Measurements from ENCODE around the gene ADAMTS6.
"Not testable (repeated sequence)": the region's sequence is repeated elsewhere in the genome, so short reads cannot be mapped to it uniquely, and the experiment has no call there.

ADAMTS6 gene

DNA sequence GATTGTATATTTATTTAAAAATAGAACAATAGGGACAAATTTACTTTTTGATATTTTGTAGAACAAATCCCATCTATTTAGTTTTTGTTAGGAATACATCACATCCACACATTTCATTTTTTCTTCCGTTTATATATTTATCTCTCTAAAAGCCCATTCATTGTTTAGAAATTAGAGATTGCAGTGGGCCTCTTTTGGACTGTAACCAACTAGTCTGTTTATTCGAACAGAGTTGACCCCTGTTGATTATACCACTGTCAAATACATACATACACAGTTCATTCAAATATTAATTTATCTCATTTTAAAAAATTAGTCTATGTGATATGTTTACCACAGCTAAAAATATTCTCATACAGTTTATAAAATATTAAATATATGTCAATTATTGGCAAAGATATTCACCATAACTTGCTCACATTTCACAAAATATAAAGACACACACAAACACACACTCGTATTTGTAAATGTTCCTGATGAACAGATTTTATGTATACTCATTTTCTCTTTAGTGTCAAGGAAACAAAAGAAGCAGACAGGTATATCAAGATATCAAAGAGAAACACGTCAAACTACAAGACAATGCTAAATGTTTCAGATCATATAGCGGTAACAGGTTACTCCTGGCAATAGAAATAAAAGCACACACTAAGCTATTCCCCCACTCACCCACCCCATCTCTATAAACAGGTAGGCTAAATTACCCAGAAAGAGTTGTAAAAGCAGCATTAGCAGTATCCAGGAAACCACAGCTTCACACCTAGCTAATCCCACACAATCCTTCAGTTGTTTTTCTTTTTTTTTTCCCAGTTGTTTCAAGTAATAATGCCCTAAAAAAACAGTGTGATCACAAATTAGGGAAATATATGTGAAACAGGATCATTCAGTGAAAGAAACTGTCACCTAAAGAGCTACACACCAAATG lies 283.9 kb downstream of the ADAMTS6 start:
- no peak for DNase-seq (ENCODE audit: low read depth in 2 of 2)

DNA sequence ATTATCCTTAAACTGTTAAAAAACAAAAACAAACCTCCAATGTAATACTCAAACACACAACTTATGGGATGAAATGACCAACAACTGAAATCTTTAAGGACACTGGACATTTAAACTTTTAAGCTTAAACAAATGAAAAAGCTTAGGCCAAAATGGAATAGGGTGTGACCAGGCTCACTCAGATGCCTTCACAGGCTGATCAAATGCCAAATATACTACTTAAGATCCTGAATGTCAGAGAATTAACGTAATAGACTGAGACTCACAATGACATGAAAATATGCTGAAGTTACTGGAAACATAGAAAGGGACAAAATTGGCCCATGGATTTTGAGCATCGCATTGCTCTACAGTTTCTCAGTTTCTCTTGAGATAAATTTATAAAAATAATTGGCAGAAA lies 286.8 kb downstream of the ADAMTS6 start:
- DNase-seq (ENCODE audit: low read depth in 2 of 2), result no peak

DNA sequence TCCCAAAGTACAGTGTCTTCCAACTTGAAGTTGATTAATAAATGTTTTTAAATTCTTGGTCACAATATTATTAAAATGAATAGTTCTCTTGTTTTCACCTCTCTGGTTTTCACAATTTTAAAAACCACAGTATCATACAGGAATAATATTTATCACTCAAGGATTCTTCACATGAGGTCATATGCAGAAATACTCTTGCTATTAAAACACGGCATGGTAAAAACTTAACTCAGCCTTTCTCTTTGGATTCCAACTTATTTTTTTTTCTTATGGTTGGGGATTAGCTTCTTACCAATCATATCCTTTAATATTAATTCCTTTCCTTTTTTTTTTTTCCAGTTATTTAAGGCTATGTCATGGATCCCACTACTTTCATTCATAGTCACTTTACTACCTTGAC lies 289.4 kb downstream of the ADAMTS6 start:
- no peak for DNase-seq (ENCODE audit: low read depth in 2 of 2)

DNA sequence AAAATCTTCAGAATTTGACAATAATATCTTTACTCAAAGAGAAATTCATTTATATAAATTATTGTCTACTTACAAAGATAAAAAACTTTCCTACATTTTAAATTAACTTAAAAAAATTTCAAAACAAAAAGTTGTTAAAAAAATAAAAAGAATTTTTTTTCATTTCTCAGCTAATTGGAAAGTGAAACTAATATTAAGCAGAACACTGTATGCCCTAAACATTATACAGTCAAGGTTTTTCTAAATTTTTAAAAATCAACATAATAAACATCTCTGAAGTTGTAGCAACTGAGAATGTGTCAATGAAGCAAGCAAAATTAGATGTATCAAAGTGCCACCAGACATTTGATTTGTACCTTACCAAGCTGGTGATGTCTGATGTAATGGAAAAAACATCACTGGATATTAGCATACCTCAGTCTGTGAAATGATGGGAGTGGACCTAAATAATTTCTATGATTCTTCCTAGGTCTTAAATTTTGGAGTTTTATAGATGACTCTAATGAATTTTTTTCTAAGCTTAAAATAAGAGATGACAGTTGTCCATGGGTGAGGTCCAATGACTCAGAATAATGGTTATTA lies 290.1 kb downstream of the ADAMTS6 start:
- no peak for DNase-seq (ENCODE audit: low read depth in 2 of 2)

DNA sequence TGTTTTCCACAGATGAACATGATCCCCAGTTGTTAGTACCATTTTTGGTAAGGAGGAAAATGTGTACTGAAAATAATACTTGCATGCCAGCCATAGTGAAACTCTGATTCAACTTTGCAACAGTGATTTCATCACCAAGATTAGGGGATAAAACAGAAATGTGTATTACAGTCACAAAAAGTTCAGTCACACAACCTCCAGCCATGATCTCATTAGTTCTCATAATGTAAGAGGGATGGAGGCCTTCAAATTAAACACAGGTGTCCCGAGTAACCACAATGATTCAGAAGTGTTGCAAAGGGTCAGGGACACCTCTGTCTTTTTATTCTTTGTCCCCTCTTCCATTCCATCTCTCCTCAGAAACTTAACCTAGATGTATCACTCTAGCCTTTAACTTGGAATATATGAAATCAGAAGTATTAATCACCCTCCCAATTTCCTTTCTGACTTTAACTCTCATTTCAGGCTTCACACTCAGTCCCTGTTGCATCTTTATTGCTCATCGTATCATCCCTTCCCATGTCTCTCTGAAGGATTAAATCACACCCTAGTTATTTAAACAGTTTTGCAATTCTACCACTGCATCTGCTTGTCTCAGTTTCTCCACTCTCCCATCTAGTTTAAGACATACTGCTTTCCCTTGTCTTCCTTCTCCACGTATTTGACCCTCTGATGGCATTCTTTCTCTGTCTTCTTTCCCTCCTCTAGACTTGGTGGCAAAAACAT lies 291.2 kb downstream of the ADAMTS6 start:
- no peak for DNase-seq (ENCODE audit: low read depth in 2 of 2)

DNA sequence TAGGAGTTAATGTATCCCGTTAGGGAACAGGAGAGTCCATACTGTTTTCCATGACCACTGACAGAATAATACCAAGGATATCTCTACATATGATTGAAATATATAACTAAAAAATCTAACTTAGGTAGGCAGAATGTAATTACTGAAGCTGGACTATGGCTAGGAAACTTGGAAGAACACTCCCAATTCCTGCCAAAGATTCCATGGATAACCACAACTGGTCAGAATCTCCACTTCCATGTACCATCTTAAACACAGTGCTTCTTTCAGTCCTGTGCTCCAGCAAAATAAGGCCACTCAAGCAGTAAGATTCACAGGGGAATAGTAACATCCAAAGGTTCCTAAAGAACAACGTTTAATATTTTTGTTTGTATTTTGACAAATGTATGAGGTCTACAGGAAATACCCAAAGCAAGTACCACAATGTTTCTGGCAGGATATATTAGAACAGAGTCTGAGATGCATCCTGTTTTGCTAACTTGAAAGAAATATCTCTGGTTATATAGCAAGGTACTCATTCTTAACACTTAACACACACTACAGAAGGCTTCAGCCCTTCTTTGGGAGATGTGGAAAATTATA lies 295.0 kb downstream of the ADAMTS6 start:
- DNase-seq (ENCODE audit: low read depth in 2 of 2), result no peak

DNA sequence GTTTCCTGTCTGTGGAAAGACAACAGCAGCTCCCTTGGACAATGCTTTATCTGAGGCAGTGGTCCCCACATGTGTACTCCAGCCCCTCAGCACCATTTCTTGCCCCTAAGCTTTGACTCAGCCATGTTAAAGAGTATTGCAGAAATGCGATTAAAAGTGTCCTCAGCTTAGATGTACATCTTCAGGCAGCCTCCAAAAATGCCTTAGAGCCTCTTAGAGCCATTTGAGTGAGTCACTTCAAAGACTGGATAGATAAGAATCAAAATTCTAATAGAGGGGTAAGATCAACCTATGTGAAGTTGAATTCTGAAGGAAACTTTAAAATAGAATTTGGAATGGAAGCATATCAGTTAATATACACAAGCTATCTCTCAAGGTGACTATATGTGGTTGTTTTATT lies 296.3 kb downstream of the ADAMTS6 start:
- no peak for DNase-seq (ENCODE audit: low read depth in 2 of 2)

DNA sequence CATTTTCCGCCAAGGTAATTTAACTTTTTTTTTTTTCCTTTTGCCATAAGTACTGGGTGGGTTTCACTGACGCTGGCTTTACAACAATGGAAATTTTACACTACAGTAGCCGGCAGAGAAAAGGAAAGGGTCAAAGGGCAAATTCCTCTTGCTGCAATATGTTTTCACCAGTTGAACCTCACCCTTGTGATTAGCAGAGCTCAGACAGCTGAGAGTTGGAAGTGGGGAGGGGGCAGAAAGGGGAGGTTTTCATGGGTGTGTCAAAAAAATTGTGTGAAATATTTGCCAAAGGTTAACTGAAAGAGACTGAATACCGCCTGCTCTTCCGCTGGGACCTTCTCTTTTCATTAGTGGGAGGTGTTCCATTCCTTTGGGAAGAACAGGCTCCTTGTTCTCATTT lies 296.9 kb downstream of the ADAMTS6 start:
- no peak for DNase-seq (ENCODE audit: low read depth in 2 of 2)

DNA sequence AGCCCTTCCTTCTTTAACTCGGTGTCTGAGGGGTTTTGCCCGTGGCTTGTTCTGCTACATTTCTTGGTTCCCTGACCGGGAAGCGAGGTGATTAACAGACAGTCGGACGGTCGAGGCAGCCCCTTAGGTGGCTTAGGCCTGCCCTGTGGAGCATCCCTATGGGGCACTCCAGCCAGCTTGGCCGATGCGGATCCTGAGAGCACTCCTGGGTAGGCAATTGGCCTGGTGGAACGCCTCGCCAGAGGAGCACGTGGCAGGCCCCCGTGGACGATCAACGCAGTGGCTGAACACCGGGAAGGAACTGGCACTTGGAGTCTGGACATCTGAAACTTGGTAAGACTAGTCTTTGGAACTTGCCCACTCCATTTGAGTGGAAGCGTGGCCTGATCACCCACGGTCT lies 307.5 kb downstream of the ADAMTS6 start:
- DNase-seq (ENCODE audit: low read depth in 2 of 2), result not testable (repeated sequence)

DNA sequence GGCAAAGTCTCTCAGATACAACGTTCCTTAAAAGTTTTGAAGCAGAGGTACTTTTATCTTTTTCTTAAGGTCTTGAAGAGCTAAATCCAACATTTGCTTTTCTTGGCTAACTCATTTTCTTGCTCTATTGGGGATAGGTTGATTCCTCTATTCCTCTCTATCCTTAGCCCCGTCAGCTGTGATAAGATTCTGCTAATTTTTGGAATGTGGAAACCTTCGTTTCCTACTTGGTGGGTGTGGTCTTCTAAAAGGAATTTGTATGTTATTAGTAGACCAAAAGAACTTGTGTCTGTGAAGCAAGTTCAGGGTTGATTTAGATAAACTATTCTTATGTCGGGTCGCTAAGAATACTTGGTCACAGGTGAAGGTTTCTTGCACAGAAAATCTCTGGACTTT lies 308.6 kb downstream of the ADAMTS6 start:
- no peak for DNase-seq (ENCODE audit: low read depth in 2 of 2)

DNA sequence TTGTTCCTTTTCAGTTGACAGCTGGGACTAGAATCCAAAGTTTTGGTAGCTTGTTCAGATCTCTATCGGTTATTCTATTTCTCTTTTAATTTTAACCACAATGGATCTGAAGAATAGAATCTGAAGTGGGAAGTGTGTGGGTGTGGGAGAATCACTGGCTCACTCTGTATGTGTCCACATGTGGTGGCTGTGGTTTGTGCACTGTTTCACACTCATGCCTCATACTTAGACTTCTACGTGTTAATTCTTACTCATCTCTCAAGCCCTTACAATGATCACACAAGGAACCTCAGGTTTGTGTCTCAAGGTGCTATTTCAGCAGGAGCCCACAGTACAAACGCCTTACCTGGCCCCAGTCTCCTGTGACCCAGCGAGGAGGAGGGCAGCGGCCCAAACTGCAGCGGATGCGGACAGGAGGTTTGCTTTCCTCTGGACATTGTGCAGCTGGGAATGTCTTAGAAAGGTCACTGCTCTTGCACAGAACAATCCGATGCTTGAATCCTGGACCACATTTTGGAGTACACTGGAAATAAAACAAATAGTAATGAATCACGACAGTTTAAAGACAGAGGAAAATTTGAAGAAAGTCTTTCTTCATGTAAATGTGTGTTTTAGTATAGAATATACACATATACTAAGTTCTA lies 309.1 kb downstream of the ADAMTS6 start:
- peak; percentile 1 to 17 for DNase-seq (ENCODE audit: low read depth in 2 of 2)

DNA sequence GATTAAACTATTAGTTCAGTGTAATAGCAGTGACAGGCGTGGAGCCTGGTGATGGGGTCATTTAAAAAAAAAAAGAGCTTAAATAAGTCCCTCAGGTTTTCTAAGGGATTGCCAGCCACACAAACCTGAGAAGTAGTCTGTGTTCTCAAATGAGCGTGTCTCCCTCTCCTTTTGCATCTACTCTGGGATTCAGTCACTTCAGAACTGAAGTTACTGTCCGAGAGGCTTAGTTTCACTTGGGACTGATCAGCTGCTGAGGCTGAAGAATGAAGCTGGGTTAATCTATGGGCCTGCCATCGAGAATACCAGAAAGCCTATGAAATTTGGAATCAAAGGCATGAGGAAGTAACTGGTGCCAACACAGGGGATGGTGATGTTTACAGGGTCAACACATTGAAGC lies 310.1 kb downstream of the ADAMTS6 start:
- no peak for DNase-seq (ENCODE audit: low read depth in 2 of 2)

DNA sequence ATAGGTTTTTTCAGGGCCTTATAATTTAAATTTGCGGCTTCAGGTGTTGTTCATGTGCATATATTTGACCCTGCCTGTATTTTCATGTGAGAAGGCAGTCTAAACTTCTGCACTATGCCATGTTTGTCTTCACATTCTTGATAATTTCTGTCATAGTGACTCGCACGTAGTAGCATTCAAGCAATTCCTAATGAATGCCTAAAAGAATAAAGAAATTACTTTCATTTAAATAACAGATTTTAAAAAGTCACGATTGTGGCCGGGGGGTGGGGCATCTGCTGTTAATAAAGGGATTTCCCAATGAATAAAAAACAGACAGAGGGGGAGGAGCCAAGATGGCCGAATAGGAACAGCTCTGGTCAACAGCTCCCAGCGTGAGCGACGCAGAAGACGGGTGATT lies 318.0 kb downstream of the ADAMTS6 start:
- no peak for DNase-seq (ENCODE audit: low read depth in 2 of 2)

DNA sequence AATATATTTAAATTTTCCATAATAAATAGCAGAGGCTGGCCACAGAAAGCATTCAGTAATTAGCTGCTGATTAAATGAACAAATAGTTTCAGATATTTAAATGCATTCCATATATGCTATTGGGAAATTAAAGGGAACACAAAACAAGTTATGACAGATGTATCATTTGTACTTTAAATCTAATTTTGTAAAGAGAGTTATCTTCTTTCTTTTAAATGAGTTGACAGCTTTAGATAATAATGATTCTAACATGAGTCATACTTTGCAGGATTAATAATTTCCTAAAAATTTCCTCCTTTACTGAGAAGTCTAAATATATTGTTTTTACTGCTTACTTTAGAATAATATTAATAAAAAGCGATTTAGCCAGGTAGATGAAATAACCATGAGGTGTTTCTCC lies 320.1 kb downstream of the ADAMTS6 start:
- no peak for DNase-seq (ENCODE audit: low read depth in 2 of 2)

DNA sequence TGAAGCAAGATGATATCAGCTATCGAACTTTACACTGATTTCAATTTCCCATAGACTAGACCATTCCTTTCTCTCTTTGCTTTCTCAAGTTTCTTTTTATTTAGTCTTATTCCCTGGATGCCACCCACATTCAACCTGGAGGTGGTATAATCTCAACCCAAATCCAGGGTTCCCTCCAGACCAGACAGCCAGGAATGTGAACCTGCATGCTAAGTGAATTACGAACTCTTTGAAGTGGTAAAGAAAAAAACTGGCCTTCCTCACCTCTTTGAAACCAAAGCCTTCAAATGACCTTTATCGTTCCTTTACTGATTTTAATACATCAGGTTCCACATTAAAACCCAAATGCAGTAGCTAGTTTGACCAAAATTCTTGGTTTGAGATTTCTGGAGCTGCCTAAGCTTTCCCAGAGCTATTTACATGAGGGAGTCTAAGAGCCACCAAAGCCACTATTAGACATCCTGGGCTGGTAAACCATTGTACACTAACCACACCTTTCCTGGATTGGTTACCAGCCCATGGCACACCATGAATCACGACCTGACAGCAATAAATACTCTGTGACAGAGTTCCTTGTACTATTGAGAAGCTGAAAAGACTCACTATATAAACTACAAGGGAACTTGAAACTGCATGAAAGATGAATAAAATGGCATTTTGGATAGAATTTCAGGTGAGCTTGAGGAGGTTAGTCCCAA lies 323.7 kb downstream of the ADAMTS6 start:
- DNase-seq (ENCODE audit: low read depth in 2 of 2), result no peak

DNA sequence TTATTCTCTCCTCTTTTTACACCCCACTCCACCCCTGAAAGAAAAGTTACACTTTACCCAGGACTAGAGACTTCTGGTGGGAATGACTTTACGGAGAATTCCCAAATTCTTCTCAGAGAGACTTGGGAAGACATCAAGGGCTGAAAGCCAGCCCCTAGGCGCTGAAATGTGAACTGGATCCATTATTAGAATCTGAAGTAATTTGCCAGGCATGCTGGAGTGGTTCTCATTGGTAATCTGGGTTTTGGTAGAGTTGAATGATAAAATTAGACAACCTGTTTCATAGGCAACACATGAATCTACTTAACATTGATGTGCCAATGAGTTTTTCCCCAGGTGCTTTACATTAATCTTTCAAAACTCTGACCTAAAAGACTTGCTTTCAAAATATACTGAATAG lies 324.8 kb downstream of the ADAMTS6 start:
- no peak for DNase-seq (ENCODE audit: low read depth in 2 of 2)

DNA sequence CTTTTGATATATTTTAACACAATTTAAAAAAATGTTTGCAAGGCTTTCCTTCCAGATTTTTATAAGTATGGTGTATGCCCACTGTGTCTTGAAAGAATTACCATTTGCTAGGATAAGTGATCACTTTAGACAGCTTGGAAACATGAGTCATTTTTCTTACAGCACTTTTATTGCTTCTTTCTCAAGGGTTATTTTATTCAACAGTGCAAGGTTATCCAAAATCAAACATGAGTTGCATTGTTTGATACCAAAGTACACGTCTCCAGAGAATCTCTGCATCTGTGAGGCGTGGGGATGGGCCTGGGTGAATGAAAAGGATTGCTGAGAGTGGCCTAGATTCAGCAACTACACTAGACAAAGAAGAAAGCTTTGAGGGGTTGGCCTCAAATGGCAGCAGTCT lies 329.6 kb downstream of the ADAMTS6 start:
- no peak for DNase-seq (ENCODE audit: low read depth in 2 of 2)

DNA sequence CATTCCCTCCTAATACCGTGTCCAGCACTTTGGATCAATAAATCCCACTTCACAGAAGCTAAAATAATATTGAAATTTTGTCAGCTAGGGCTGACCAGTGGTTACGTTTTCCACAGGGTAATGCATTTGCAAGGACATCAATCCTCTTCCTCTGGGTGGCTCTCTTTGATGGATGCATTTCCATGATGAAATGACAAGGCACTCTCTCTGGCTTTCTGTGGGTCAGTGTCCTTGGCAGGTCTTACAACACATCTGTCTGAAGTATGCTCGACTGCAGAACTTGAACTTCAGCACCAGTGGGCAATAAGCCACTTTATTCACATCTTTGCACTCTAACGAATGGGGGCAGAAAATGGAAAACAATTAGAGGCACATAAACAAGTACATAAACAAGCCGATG lies 330.1 kb downstream of the ADAMTS6 start:
- no peak for DNase-seq (ENCODE audit: low read depth in 2 of 2)

DNA sequence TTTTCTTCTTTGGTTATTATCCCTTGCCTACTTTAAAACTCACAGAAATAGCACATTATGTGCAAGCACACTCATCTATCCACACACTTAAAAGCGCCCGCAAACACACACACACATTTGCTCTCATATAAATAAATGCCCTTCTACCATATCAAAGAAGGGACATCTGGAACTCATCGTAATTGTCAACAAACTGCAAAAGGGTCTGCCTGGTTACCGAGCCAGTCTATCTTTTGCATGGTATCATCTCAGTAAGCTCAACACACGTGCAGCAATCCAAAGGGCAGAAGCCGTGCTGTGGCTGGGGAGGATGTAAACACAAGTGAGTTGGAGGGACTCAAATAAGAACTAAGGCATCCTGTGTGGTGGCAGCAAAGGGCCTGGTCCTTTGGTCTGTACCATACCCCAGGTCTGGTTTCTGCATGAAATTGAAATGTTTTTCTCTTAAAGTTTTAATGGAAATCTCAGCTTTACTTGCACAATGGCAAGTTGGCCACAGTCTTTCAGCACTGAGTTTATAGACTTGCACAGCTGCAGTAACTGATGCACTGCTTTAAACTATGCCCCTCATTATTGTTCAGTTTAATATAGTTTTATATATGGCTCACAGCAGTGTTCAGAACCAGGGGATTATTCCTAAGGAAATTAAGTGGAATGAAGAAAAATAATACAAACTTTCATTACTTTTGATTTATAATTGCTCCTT lies 331.0 kb downstream of the ADAMTS6 start:
- no peak for DNase-seq (ENCODE audit: low read depth in 2 of 2)

DNA sequence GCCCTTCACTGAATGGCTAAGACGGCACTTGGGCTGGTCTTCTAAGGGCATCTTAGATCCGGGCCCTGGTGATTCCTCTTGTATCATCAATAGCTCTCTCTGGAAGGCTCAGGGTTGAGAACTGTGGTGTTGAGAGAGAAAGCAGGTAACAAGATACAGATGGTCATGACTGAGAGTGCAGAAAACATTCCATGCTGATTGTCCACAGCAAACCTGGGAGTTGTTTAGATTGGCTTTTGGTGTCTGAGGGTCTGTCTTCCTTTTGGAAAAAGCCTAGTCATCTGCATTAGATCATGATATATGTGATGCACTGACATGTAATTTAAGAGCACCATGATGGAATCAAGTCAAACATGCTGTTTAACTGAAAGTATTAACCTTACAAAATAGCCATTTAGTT lies 331.9 kb downstream of the ADAMTS6 start:
- DNase-seq (ENCODE audit: low read depth in 2 of 2), result no peak
